Duodenal mucosa (tissue), 2 donors: ENCODE results near the gene LENG9.

Experiments
- H3K27ac ChIP-seq: one replicate; pipeline ENCODE4 v1.7.0; 2013; ENCODE audit warnings: low read depth, low read length
- H3K27me3 ChIP-seq, 2 donors: one replicate each; pipeline ENCODE4 v1.7.0; 2013; ENCODE audit warnings: low read length in 2 of 2, control low read depth in 1 of 2; ENCODE audit not compliant: insufficient read depth in 2 of 2, control insufficient read depth in 1 of 2
- H3K36me3 ChIP-seq, 2 donors: one replicate each; pipeline ENCODE4 v1.7.0; 2013; ENCODE audit warnings: low read length in 2 of 2, control low read depth in 1 of 2; ENCODE audit not compliant: insufficient read depth in 2 of 2, control insufficient read depth in 1 of 2
- H3K4me1 ChIP-seq, 2 donors: one replicate each; pipeline ENCODE4 v1.7.0; 2013; ENCODE audit warnings: low read length in 2 of 2, control low read depth in 1 of 2; ENCODE audit not compliant: insufficient read depth in 2 of 2, control insufficient read depth in 1 of 2
- H3K4me3 ChIP-seq, 2 donors: one replicate each; pipeline ENCODE4 v1.7.0; 2013; ENCODE audit warnings: low read length in 2 of 2, low read depth in 1 of 2
- H3K9ac ChIP-seq, 2 donors: one replicate each; pipeline ENCODE4 v1.7.0; 2013; ENCODE audit warnings: low read length in 2 of 2, low read depth in 1 of 2
- H3K9me3 ChIP-seq, 2 donors: one replicate each; pipeline ENCODE4 v1.7.0; 2013; ENCODE audit warnings: low read length in 2 of 2, control low read depth in 1 of 2; ENCODE audit not compliant: control insufficient read depth in 1 of 2

LENG9 gene

GRCh38 chr19:54421521-54421920 lies 42.1 kb downstream of the LENG9 start:
- Histone ChIP-seq H3K27me3 (peaks cover 23 to 27% of the 10 kb centered on the region in 2 donors), H3K36me3 (no peaks in the 10 kb centered on the region), H3K4me3 (no peak overlapping the region), H3K9ac (no peak overlapping the region), H3K27ac (no peak overlapping the region), H3K4me1 (peaks cover 3 to 9% of the 10 kb centered on the region in 2 donors), H3K9me3 (no peaks in the 10 kb centered on the region)

GRCh38 chr19:54421169-54421516 lies 42.4 kb downstream of the LENG9 start:
- Histone ChIP-seq H3K4me1 (peaks cover 3 to 9% of the 10 kb centered on the region in 2 donors), H3K9ac (no peak overlapping the region), H3K27ac (no peak overlapping the region), H3K9me3 (no peaks in the 10 kb centered on the region), H3K36me3 (no peaks in the 10 kb centered on the region), H3K4me3 (no peak overlapping the region), H3K27me3 (peaks cover 26 to 27% of the 10 kb centered on the region in 2 donors)

- H3K36me3 ChIP-seq: no peaks in the 10 kb centered on the region
- H3K27ac ChIP-seq: no peak overlapping the region
- no peak overlapping the region for H3K9ac ChIP-seq
- H3K4me1 ChIP-seq: peaks cover 3 to 9% of the 10 kb centered on the region in 2 donors
- H3K9me3 ChIP-seq: no peaks in the 10 kb centered on the region
- peaks cover 31% of the 10 kb centered on the region in 2 donors for H3K27me3 ChIP-seq
- no peak overlapping the region for H3K4me3 ChIP-seq
Observed at GRCh38 chr19:54420383-54421168, 43.0 kb downstream of the LENG9 start.

GRCh38 chr19:54420068-54420382 lies 43.6 kb downstream of the LENG9 start:
- Histone ChIP-seq H3K9me3 (no peaks in the 10 kb centered on the region), H3K4me3 (no peak overlapping the region), H3K9ac (no peak overlapping the region), H3K27ac (no peak overlapping the region), H3K4me1 (peaks cover 3 to 9% of the 10 kb centered on the region in 2 donors), H3K27me3 (peaks cover 31 to 32% of the 10 kb centered on the region in 2 donors), H3K36me3 (no peaks in the 10 kb centered on the region)

- Histone ChIP-seq H3K36me3 (no peaks in the 10 kb centered on the region), H3K4me3 (no peak overlapping the region), H3K9ac (no peak overlapping the region), H3K4me1 (peaks cover 3 to 9% of the 10 kb centered on the region in 2 donors), H3K27me3 (peaks cover 32 to 38% of the 10 kb centered on the region in 2 donors), H3K27ac (no peak overlapping the region), H3K9me3 (no peaks in the 10 kb centered on the region)
Observed at GRCh38 chr19:54418930-54419800, 44.4 kb downstream of the LENG9 start.

- Histone ChIP-seq H3K9me3 (no peaks in the 10 kb centered on the region), H3K9ac (no peak overlapping the region), H3K4me3 (no peak overlapping the region), H3K27me3 (peaks cover 32 to 38% of the 10 kb centered on the region in 2 donors), H3K27ac (no peak overlapping the region), H3K4me1 (peaks cover 3 to 9% of the 10 kb centered on the region in 2 donors), H3K36me3 (no peaks in the 10 kb centered on the region)
Observed at GRCh38 chr19:54418030-54418929, 45.3 kb downstream of the LENG9 start.

- no peak overlapping the region for H3K4me3 ChIP-seq
- no peaks in the 10 kb centered on the region for H3K36me3 ChIP-seq
- H3K4me1 ChIP-seq: peaks cover 3 to 9% of the 10 kb centered on the region in 2 donors
- no peak overlapping the region for H3K9ac ChIP-seq
- H3K27me3 ChIP-seq: peaks cover 32 to 38% of the 10 kb centered on the region in 2 donors
- no peak overlapping the region for H3K27ac ChIP-seq
- H3K9me3 ChIP-seq: no peaks in the 10 kb centered on the region
Observed at GRCh38 chr19:54416695-54417491, 46.7 kb downstream of the LENG9 start.

GRCh38 chr19:54415901-54416673 lies 47.5 kb downstream of the LENG9 start:
- H3K4me1 ChIP-seq: peaks cover 3 to 9% of the 10 kb centered on the region in 2 donors
- no peaks in the 10 kb centered on the region for H3K36me3 ChIP-seq
- no peak overlapping the region for H3K4me3 ChIP-seq
- no peak overlapping the region for H3K27ac ChIP-seq
- H3K9me3 ChIP-seq: no peaks in the 10 kb centered on the region
- peaks cover 32 to 38% of the 10 kb centered on the region in 2 donors for H3K27me3 ChIP-seq
- H3K9ac ChIP-seq: no peak overlapping the region
